ENCODE results near the gene CSNK2A2. TPM values are rescaled to one million over a fixed set of nuclear protein-coding genes. Genes with fewer than 3 reads are reported as not detected.

CSNK2A2 gene
- total and polyA plus RNA-seq, 8 donors, result 18.3 to 59.0 (median 38.4) TPM

DNA sequence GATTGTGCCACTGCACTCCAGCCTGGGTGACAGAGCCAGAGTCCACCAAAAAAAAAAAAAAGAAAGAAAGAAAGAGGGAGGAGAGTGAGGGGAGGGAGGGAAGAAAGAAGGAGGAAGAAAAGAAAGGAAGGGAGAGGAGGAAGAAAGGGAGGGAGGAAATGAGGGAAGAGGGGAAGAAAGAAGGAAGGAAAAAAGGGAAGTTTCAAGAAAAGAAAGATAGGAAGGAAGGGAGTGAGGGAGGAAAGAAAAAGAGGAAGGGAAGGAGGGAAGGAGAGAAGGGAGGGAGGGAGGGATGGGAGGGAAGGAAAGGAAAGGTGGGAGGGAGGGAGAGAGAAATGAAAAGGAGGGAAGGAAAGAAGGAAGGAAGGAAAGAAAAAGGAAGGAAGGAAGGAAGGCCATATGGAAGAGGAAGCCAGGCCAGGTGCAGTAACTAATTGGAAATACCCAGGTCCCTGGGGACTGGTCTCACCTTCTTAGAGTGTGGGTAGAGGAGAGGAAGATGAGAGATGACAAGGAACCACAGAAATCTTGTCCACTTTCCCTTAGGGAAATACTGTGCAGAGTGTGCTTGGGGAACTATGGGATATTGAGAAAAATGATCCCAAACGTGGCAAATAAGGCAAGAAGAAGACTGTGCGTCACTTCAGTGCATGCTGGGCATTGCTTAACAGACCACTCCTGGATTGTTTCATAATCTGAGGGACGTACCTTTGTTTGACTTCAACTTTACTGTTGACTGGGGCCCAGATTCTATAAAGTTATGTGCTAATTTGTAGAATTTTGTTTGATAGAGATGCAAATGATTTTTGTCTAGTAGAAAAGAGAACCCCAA is 15.1 kb upstream of the CSNK2A2 start:
- ATAC-seq (no peak), FAIRE-seq (no peak), DNase-seq (no peak)
- no peak overlapping the region for H3K4me3 ChIP-seq
- 57 to 62% methylated on average over 3 of the region's 3 CpGs for WGBS, 2 donors
- H3K27me3 ChIP-seq, result no peaks in the 10 kb centered on the region
- TF ChIP-seq, protein P1, sequence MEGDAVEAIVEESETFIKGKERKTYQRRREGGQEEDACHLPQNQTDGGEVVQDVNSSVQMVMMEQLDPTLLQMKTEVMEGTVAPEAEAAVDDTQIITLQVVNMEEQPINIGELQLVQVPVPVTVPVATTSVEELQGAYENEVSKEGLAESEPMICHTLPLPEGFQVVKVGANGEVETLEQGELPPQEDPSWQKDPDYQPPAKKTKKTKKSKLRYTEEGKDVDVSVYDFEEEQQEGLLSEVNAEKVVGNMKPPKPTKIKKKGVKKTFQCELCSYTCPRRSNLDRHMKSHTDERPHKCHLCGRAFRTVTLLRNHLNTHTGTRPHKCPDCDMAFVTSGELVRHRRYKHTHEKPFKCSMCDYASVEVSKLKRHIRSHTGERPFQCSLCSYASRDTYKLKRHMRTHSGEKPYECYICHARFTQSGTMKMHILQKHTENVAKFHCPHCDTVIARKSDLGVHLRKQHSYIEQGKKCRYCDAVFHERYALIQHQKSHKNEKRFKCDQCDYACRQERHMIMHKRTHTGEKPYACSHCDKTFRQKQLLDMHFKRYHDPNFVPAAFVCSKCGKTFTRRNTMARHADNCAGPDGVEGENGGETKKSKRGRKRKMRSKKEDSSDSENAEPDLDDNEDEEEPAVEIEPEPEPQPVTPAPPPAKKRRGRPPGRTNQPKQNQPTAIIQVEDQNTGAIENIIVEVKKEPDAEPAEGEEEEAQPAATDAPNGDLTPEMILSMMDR (IDR thresholded peaks at IDR 0.05), result no peak
- H3K4me1 ChIP-seq, result no peaks in the 10 kb centered on the region
- no peaks in the 10 kb centered on the region for H3K9me3 ChIP-seq
- no peaks in the 10 kb centered on the region for H3K36me3 ChIP-seq
- intact Hi-C loops (cut with DNase I), result no loop called here
- H3K27ac ChIP-seq, result no peak overlapping the region

DNA sequence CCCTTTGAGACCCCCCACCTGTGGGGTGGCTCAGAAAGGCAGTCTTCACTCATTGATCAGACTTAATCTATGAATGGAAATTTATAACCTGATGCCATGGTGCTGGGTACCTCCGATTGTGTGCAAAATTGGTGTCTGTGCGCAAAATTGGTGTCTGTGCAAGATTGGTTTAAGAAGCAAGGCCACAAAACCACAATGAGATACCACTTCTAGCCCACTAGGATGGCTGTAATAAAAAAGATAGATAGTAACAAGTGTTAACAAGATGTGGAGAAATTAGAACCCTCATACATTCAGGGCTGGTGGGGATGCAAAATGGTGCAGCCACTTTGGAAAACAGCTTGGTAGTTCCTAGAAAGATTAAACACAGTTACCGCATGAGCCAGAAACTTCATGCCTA is 13.9 kb upstream of the CSNK2A2 start:
- no peaks in the 10 kb centered on the region for H3K36me3 ChIP-seq
- DNase-seq (no peak), ATAC-seq (no peak), FAIRE-seq (no peak)
- no peaks in the 10 kb centered on the region for H3K27me3 ChIP-seq
- intact Hi-C loops (cut with DNase I), result no loop called here
- no peaks in the 10 kb centered on the region for H3K9me3 ChIP-seq
- H3K4me3 ChIP-seq, result no peak overlapping the region
- H3K27ac ChIP-seq, result no peak overlapping the region
- no peaks in the 10 kb centered on the region for H3K4me1 ChIP-seq
- 55 to 56% methylated on average over 3 of the region's 3 CpGs for WGBS, 2 donors
- TF ChIP-seq, protein P1 (IDR thresholded peaks at IDR 0.05), result no peak

DNA sequence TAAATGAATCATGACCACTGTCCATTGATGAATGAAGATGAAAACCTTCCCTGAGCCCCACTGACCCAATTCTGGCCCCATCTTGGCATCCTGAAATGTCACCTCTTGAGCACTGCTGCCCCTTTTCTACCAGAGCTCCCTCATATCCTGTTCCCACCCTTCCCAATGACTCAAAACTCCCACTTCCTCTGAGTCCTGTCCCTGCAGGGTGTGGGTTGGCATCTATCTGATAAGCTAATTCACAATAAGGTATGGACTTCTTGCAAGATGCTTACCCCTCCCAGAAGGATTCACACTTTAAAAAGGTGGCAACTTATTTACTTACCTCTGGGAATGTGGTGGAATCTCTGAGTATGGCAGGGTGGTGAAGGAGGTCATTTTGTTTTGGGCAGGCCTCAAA is 13.3 kb upstream of the CSNK2A2 start:
- no peak for FAIRE-seq
- H3K36me3 ChIP-seq, result no peaks in the 10 kb centered on the region
- no peak for DNase-seq
- H3K4me1 ChIP-seq, result no peaks in the 10 kb centered on the region
- H3K4me3 ChIP-seq, result no peak overlapping the region
- H3K9me3 ChIP-seq, result no peaks in the 10 kb centered on the region
- TF ChIP-seq, protein P1 (IDR thresholded peaks at IDR 0.05), result no peak
- H3K27me3 ChIP-seq, result no peaks in the 10 kb centered on the region
- intact Hi-C loops (cut with DNase I), result no loop called here
- ATAC-seq, result no peak
- H3K27ac ChIP-seq, result no peak overlapping the region

DNA sequence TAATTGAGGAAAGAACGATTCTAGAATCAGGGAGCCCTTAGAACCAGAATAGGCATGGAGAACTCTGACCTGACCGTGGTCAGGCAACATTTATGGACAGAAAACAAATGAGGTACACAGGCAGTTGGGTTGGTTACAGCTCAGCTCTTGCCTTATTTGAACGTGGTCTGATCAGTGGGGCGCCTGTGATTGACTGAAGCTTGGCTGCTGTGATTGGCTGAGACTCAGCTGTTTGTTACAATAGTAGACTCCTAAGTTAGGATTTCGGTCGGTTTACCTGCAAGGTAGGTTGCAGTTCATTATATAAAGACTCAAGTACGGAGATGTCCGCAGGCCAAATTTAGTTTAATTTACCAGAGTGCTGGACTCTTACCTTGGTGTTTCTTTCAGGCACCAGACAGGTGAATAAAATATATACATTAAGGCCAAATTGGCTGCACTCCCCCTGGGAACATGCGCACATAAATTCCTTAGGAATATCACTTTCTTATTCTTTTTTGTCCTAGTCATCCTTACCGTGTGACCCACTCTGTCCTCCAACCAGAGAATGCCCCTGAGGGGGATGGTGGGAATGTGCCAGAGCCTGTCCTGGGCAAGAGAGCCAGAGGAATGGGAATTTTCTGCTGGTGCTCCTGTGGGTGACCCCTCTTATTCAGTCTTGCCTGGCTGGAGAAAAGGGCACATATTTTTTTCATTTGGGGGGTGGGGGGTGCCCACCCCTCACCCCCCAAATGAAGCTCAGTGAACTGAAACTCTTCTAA is 7.5 kb upstream of the CSNK2A2 start:
- Histone ChIP-seq H3K36me3 (no peaks in the 10 kb centered on the region), H3K9me3 (no peaks in the 10 kb centered on the region), H3K4me1 (no peaks in the 10 kb centered on the region), H3K4me3 (no peak overlapping the region), H3K27me3 (no peaks in the 10 kb centered on the region), H3K27ac (no peak overlapping the region)
- no peak for DNase-seq
- no peak for ATAC-seq
- TF ChIP-seq, protein P1 (IDR thresholded peaks at IDR 0.05), result no peak
- intact Hi-C loops (cut with DNase I), result no loop called here
- FAIRE-seq, result no peak
- WGBS, 2 donors, result 58 to 62% methylated on average over 10 of the region's 10 CpGs

DNA sequence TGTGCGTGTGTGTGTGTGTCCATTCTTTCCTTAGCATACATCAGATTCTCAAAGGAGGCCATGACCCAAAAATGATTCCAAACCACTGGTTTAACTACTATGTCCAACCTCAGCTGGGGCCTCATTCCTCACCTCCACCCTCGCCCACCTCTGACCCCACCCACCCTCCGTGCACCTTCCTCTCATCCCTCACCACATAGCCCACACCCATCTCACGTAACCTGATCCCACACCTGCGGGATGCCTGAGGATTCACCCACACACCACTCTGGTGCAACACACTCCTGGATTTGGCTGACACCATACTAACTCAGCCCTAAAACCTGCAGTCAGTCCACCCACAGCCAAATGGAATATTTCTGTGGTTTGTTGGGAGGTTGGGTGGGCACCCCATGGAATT is 3.3 kb upstream of the CSNK2A2 start:
- no peaks in the 10 kb centered on the region for H3K27me3 ChIP-seq
- DNase-seq (no peak), ATAC-seq (no peak), FAIRE-seq (no peak)
- H3K4me3 ChIP-seq, result no peak overlapping the region
- H3K4me1 ChIP-seq, result peaks cover 0 to 8% (median 0%) of the 10 kb centered on the region in 3 donors
- H3K9me3 ChIP-seq, result no peaks in the 10 kb centered on the region
- intact Hi-C loops (cut with DNase I), result no loop called here
- H3K27ac ChIP-seq, result no peak overlapping the region
- 49 to 53% methylated on average over 5 of the region's 5 CpGs for WGBS, 2 donors
- no peaks in the 10 kb centered on the region for H3K36me3 ChIP-seq
- TF ChIP-seq, protein P1 (IDR thresholded peaks at IDR 0.05), result no peak
